GM12891 (cell line): ENCODE results near the gene ADAMTSL1.

Experiments
- DNase-seq: peaks from one replicate; pipeline ENCODE4 v3.0.0; 2011; ENCODE audit warnings: low spot score; ENCODE audit not compliant: insufficient read length
- FAIRE-seq: peaks from 2 replicates; lab custom pipeline; 2011; peaks lifted over from hg19 to GRCh38; lab: Jason Lieb, UNC
- PAX5 ChIP-seq: IDR thresholded peaks from 2 replicates; pipeline ENCODE4 v1.6.1; 2011; ENCODE audit warnings: low read length, moderate library complexity, mild to moderate bottlenecking; ENCODE audit not compliant: insufficient read depth, severe bottlenecking
- POLR2A ChIP-seq: IDR thresholded peaks from 2 replicates; pipeline ENCODE4 v1.6.1; 2011; ENCODE audit warnings: low read depth, low read length, control low read depth
- POLR2AphosphoS5 ChIP-seq: IDR thresholded peaks from 2 replicates; pipeline ENCODE4 v1.6.1; 2011; ENCODE audit warnings: low read depth, low read length, control low read depth
- POU2F2 ChIP-seq: IDR thresholded peaks from 2 replicates; pipeline ENCODE4 v1.6.1; 2011; ENCODE audit warnings: low read depth, mild to moderate bottlenecking, control low read depth, low read length, moderate library complexity
- SPI1 ChIP-seq: IDR thresholded peaks from 2 replicates; pipeline ENCODE4 v1.6.1; 2011; ENCODE audit warnings: low read depth, low read length, control low read depth
- TAF1 ChIP-seq: IDR thresholded peaks from 2 replicates; pipeline ENCODE4 v1.6.1; 2011; ENCODE audit warnings: low read depth, low read length, control low read depth

The ADAMTSL1 gene

DNA sequence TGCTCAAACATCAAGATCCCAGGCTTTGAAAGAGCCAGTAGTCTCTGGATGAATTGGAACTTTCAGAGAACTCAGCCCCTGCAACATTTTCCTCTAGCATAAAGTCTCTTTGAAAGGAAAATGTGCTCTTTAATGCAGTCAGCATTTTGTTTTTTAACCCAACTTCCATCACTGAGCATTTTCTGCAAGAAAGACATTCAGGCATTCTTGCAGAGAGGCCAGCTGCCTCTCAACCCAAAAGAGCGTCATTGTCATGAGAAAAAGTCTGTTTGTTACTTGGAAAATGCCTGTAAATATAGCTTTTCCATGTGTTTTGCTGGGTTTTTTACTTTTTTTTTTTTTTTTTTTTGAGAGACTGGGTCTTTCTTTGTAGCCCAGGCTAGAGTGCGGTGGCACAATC, 225.0 kb downstream of the ADAMTSL1 start:
- FAIRE-seq: no peak

DNA sequence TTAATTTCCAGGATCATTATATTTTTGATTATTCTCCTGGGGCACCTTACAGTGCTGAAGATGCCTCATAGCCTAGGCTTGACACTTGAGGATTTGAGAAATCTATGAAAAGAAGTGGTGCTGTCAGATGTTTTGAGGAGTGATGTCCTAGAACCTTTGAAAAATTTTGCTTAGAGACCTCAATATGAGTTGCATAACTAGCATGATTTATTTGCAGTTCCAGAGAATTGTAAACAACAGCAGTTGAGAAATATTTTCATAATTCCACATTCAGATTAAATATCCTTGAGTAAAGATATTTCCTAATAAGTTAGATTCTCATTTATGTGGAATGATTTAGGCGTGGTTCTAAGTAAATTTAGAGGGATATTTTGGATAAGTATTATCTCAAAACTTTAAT, 225.8 kb downstream of the ADAMTSL1 start:
- DNase-seq (no peak), FAIRE-seq (no peak)
- TF ChIP-seq POLR2AphosphoS5: no peak
- TF ChIP-seq TAF1: no peak
- no peak for TF ChIP-seq PAX5
- no peak for TF ChIP-seq SPI1

More for the DNA sequence above, 225.0 kb downstream of the ADAMTSL1 start:
- TF ChIP-seq POU2F2: no peak
- TF ChIP-seq POLR2A: no peak
- TF ChIP-seq PAX5: no peak
- TF ChIP-seq SPI1: no peak
- TF ChIP-seq POLR2AphosphoS5: no peak
- TF ChIP-seq TAF1: no peak
- no peak for DNase-seq

DNA sequence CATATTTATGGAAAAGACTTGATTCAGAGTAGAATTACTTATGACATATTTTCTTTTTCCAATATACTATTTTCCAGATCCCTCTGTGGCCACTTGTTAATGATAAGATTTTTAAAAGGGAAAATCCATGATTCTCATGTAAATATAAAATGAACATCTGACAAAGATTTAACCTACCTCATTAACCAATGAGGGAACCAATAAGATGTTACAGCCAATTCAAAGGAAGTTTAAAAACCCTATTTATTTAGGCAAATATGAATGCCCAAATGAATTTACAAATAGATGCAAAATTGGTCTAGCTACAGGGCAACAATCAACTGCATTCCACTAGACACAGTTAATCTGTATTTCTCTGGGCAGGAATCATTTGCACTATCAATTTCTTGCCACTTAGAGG, 226.8 kb downstream of the ADAMTSL1 start:
- FAIRE-seq: no peak
- TF ChIP-seq SPI1 (no peak), POU2F2 (no peak)
- DNase-seq: no peak

DNA sequence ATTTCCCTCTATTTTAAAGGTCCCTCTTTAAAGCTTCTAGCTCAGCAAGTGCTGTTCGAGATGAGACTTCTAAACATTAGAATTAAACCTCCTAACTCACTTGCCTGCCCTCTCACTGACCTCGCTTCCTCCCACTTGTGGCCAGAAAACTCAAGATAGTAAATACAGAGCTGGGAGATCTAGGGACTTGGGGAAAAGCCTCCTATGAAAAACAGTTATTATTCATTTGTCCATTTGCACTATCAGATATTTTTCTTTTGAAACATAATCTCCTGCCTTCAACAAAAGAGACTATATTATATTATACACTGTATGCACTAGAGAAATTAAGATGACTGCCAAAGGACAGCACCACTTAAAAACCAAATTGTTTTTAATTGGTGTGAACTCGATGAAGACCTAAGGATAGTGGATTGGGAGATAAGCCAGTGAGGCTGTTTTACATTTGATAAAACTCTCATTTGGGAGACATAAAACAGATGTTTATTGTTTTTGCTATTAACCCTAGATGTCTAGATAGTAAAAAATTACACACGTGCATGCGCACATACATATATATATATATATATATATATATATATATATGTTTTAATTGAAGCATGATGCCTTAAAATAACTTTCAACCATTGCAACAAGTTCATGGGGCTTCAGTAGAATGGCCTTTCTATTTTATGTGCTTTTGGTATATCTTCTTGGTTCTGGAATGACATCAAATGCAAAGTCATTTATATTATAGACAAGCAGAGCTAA, 229.4 kb downstream of the ADAMTSL1 start:
- FAIRE-seq (no peak), DNase-seq (no peak)
- TF ChIP-seq SPI1 (no peak), TAF1 (no peak), POU2F2 (no peak), POLR2A (no peak), PAX5 (no peak), POLR2AphosphoS5 (no peak)

DNA sequence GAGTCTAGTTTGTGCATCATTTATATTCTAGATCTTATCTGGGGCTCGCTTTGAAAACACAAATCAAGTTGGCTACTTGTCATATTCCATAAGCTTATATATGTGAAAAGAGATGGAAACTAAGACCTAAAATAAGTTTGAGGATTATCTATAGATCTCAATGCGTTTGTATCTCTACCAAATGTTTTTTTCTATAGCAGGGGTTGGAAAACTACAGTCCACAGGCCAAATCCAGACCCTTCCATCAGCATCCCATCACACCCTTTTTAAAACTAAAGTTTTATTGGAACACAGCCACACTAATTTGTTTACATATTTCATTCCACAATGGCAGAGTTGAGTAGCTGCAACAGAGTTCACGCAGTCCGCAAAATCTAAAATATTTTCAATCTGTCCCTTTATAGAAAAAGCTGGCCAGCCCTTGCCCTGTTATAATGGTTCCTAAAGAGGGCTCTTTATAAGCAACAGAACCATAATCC, 230.0 kb downstream of the ADAMTSL1 start:
- DNase-seq: no peak
- TF ChIP-seq POU2F2: no peak
- no peak for TF ChIP-seq POLR2A
- TF ChIP-seq POLR2AphosphoS5: no peak
- no peak for TF ChIP-seq TAF1
- FAIRE-seq: no peak

DNA sequence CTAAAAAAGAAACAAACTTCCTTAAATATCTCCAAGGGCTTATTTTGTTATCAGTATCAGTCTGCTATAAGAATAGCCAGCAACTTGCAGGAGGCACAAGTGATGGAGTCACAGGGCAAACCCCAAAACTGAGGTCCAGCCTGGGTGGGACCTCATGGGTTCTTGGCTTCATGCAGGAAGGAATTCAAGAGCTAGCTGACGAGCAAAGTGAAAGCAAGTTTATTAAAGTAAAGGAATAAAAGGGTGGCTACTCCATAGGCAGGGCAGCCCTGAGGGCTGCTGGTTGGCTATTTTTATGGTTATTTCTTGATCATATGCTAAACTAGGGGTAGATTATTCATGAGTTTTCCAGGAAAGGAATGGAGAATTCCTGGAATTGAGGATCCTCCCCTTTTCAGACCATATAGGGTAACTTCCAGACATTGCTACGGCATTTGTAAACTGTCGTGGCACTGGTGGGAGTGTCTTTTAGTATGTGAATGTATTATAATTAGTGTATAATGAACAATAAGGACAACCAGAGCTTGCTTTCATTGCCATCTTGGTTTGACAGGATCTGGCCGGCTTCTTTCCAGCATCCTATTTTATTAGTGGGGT, 231.9 kb downstream of the ADAMTSL1 start:
- TF ChIP-seq TAF1 (no peak), POU2F2 (no peak), SPI1 (no peak), POLR2AphosphoS5 (no peak), PAX5 (no peak), POLR2A (no peak)
- FAIRE-seq: no peak

DNA sequence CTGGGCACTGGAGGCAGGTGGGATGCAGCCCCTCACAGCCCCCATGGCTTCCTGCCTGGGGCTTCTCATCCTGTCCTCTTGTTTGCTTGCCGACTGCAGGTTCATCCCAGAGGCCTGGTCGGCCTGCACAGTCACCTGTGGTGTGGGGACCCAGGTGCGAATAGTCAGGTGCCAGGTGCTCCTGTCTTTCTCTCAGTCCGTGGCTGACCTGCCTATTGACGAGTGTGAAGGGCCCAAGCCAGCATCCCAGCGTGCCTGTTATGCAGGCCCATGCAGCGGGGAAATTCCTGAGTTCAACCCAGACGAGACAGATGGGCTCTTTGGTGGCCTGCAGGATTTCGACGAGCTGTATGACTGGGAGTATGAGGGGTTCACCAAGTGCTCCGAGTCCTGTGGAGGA, 232.7 kb downstream of the ADAMTSL1 start:
- no peak for FAIRE-seq
- TF ChIP-seq SPI1 (no peak), POLR2AphosphoS5 (no peak), TAF1 (no peak), PAX5 (no peak), POLR2A (no peak), POU2F2 (no peak)
- DNase-seq: no peak

More for the DNA sequence above, 231.9 kb downstream of the ADAMTSL1 start:
- DNase-seq: no peak

DNA sequence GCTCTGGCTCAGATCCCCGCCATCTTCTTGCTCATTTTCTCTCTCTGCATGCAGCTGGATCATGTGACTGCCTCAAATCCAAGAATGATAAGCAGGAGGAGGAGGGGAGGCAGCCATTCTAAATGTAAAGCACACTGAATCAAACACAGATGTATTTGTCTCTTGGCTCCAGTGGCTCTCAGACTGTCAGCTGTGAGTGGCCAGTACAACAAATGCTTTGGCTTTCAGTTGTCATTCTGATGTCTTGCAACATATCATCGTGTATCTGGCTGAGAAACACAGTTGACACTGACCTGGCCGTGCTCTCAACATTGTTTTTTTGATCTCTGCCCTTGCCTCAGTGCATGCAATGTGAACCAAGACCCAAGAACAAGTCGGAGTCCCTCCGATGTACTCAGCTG, 233.1 kb downstream of the ADAMTSL1 start:
- no peak for FAIRE-seq
- no peak for TF ChIP-seq SPI1
- TF ChIP-seq POLR2A: no peak
- no peak for TF ChIP-seq POU2F2
- TF ChIP-seq TAF1: no peak
- TF ChIP-seq POLR2AphosphoS5: no peak
- no peak for TF ChIP-seq PAX5
- no peak for DNase-seq

DNA sequence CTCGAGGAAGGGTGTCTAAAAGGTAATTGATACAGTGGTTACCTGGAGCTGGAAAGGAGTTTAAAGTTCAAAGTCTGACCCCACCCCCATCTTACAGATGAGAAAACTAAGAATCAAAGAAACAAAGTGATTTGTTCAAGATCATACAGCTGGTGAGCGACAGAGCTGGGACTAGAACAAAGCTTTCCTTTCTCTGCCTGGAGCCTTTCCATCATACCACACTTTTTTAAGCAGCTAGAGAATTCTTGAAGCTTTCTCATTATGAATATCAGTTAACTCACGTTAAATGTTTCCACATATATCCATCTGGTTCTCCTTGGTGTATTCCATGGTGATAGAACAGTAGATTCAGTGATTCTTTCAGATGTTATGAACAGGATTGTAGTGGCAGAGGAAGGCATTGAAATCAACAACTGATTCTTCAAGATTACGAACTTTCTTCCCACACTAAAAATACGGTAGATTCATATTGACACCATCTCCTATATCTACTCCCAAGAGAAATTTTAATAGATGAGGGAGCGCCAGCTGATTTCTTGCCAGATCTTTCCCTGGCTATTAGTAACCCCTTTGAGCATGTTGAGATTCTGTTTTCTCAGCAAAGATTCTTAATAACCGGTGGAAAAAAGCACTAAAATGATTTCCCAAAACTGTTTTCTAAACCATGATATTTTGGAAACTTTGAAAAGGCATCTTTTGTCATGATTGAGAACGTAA, 233.7 kb downstream of the ADAMTSL1 start:
- DNase-seq (no peak), FAIRE-seq (no peak)
- TF ChIP-seq TAF1 (no peak), POLR2A (no peak), POLR2AphosphoS5 (no peak), SPI1 (no peak)

DNA sequence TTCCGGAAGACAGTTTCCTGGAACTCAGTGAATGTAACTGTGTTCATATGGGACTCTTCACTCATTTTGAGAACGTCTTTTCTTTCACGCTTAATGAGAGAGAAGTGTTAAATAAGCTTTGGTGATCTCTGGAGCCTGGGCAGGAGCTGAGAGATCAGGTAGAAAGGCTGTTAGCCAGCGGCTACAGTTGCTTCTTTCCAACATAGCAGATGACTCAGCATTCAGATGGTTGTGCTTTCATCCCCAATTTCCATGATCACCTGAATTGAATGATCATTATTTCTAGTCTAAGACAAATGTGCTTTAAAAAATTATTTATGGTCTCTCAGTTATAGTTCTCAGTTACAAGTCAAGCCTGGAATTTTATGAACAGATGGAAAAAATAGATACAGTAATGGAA, 234.5 kb downstream of the ADAMTSL1 start:
- DNase-seq (no peak), FAIRE-seq (no peak)
- TF ChIP-seq SPI1 (no peak), POLR2A (no peak), POU2F2 (no peak), TAF1 (no peak), PAX5 (no peak), POLR2AphosphoS5 (no peak)

DNA sequence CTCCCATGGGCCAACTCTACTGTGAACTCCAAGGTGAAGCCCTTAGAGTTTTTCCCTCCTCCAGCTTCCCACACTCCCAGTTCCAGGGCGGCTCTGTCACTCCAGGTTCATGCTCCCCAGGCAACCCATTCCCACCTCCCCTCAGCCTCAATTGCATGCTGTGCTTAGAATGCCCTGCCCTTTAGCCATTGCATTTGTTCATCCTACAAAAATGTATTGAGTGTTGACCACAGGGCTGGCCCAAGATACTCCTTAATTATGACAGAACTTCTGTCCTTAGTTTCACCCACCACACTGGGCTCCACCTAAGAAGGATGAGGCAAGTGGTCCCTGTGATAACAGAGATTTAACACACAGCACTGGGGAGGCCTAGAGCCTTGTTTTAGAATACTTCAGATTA, 236.1 kb downstream of the ADAMTSL1 start:
- DNase-seq (no peak), FAIRE-seq (no peak)
- TF ChIP-seq SPI1 (no peak), POLR2A (no peak), POLR2AphosphoS5 (no peak), TAF1 (no peak), PAX5 (no peak), POU2F2 (no peak)
